ENCODE data around the gene DDR1.
"Not testable (repeated sequence)": the region's sequence is repeated elsewhere in the genome, so short reads cannot be mapped to it uniquely, and the experiment has no call there.

DDR1 gene

GRCh38 chr6:30914854-30915590 is 30.7 kb downstream of the DDR1 start:
- no peak for DNase-seq (ENCODE audit: low read depth in 2 of 3, low spot score in 1 of 3)

GRCh38 chr6:30915591-30915946 is 31.2 kb downstream of the DDR1 start:
- no peak for DNase-seq (ENCODE audit: low read depth in 2 of 3, low spot score in 1 of 3)

- no peak for DNase-seq (ENCODE audit: low read depth in 2 of 3, low spot score in 1 of 3)
These were observed 32.7 kb downstream of the DDR1 start for GRCh38 chr6:30917041-30917440.

GRCh38 chr6:30917487-30917886 is 33.2 kb downstream of the DDR1 start:
- DNase-seq (ENCODE audit: low read depth in 2 of 3, low spot score in 1 of 3), result no peak

- DNase-seq (ENCODE audit: low read depth in 2 of 3, low spot score in 1 of 3), result no peak
These were observed 34.4 kb downstream of the DDR1 start for GRCh38 chr6:30918670-30919069.

GRCh38 chr6:30922447-30922852 is 38.1 kb downstream of the DDR1 start:
- DNase-seq (ENCODE audit: low read depth in 2 of 3, low spot score in 1 of 3), result no peak

GRCh38 chr6:30924040-30924627 is 39.8 kb downstream of the DDR1 start:
- DNase-seq (ENCODE audit: low read depth in 2 of 3, low spot score in 1 of 3), result not testable (repeated sequence)

- no peak for DNase-seq (ENCODE audit: low read depth in 2 of 3, low spot score in 1 of 3)
These were observed 42.3 kb downstream of the DDR1 start for GRCh38 chr6:30926644-30927043.

GRCh38 chr6:30927080-30927479 is 42.8 kb downstream of the DDR1 start:
- not testable (repeated sequence) for DNase-seq (ENCODE audit: low read depth in 2 of 3, low spot score in 1 of 3)

GRCh38 chr6:30928677-30929076 is 44.4 kb downstream of the DDR1 start:
- no peak for DNase-seq (ENCODE audit: low read depth in 2 of 3, low spot score in 1 of 3)

- no peak for DNase-seq (ENCODE audit: low read depth in 2 of 3, low spot score in 1 of 3)
These were observed 46.2 kb downstream of the DDR1 start for GRCh38 chr6:30930506-30930905.

GRCh38 chr6:30931272-30931671 is 47.0 kb downstream of the DDR1 start:
- DNase-seq (ENCODE audit: low read depth in 2 of 3, low spot score in 1 of 3), result no peak

- DNase-seq (ENCODE audit: low read depth in 2 of 3, low spot score in 1 of 3), result no peak
These were observed 47.8 kb downstream of the DDR1 start, which contains the start of gene SFTA2 for GRCh38 chr6:30931969-30932645. TSS of gene SFTA2 (minus strand) at chr6:30932170. CDS start at chr6:30932096, 74 bp downstream.

GRCh38 chr6:30932665-30933365 is 48.5 kb downstream of the DDR1 start:
- no peak for DNase-seq (ENCODE audit: low read depth in 2 of 3, low spot score in 1 of 3)

- no peak for DNase-seq (ENCODE audit: low read depth in 2 of 3, low spot score in 1 of 3)
These were observed 50.7 kb downstream of the DDR1 start for GRCh38 chr6:30935018-30935417.

- DNase-seq (ENCODE audit: low read depth in 2 of 3, low spot score in 1 of 3), result no peak
These were observed 52.9 kb downstream of the DDR1 start for GRCh38 chr6:30937265-30937664.

GRCh38 chr6:30938730-30939129 is 54.4 kb downstream of the DDR1 start:
- DNase-seq (ENCODE audit: low read depth in 2 of 3, low spot score in 1 of 3), result no peak

GRCh38 chr6:30939473-30939872 is 55.2 kb downstream of the DDR1 start:
- DNase-seq (ENCODE audit: low read depth in 2 of 3, low spot score in 1 of 3), result no peak

GRCh38 chr6:30940361-30940986 is 56.2 kb downstream of the DDR1 start, which contains the start of gene MUCL3:
TSS of gene MUCL3 (plus strand) at chr6:30940973. CDS start at chr6:30941000, 27 bp downstream.
- DNase-seq (ENCODE audit: low read depth in 2 of 3, low spot score in 1 of 3), result no peak

GRCh38 chr6:30942338-30943060 is 58.2 kb downstream of the DDR1 start:
- DNase-seq (ENCODE audit: low read depth in 2 of 3, low spot score in 1 of 3), result no peak

Data from stimulated activated CD4-positive, alpha-beta T cell treated with anti-CD3 and anti-CD28 coated beads, Interleukin-12 subunit alpha, Interleukin-12 subunit beta, amount 100 ng/mL, for 48 hours (primary cell).